HepG2 (cell line): ENCODE results near the gene KIAA1217. TPM values are rescaled to one million over a fixed set of nuclear protein-coding genes. Genes with fewer than 3 reads are reported as not detected.

Experiments
- ATAC-seq: fragments of 200-7000 bp; cut with Tn5 transposase; 3 replicates; pipeline ENCODE4 v1.9.1; 2020; ENCODE audit warnings: mild to moderate bottlenecking, moderate library complexity
- BruUV-seq: library from RNA; stranded (reverse); fragments of 400-500 nt; replicated peaks from 2 replicates; lab custom pipeline; 2021; lab: Mats Ljungman, UMichigan
- CTCF ChIA-PET: fragments of 300-600 bp; formaldehyde crosslinking; extraction: SDS; loops from one replicate; lab custom pipeline; 2021; ENCODE audit warnings: low total read pairs, inconsistent platforms, low intra/inter-chr PET ratio; lab: Yijun Ruan, JAX
- POLR2A ChIA-PET: fragments of 350-600 bp; sonication (Branson Sonifier 250); formaldehyde crosslinking; loops from one replicate; lab custom pipeline; 2020; ENCODE audit warnings: antibody characterized with exemption, inconsistent platforms; lab: Yijun Ruan, JAX
- DNase-seq: peaks from one replicate; pipeline ENCODE4 v3.0.0-alpha.2; 2015; ENCODE audit warnings: low spot score
- FAIRE-seq: peaks from 3 replicates; lab custom pipeline; 2011; peaks lifted over from hg19 to GRCh38; lab: Jason Lieb, UNC
- H2AFZ ChIP-seq: one replicate; pipeline ENCODE4 v1.6.1; 2011; ENCODE audit warnings: low read length, inconsistent platforms
- H3K27ac ChIP-seq: fragments of 300-600 bp; 3 replicates; pipeline ENCODE4 v1.8.0; 2011; ENCODE audit warnings: mixed run types, mild to moderate bottlenecking, mixed read lengths, low read length, inconsistent platforms; ENCODE audit not compliant: insufficient read depth; ENCODE audit errors: extremely low read length
- H3K27me3 ChIP-seq, 2 experiments: fragments of 200-600 bp in 1 of 2; 2 replicates in 1 of 2; 3 replicates in 1 of 2; pipeline versions ENCODE4 v1.6.0 to v1.8.0; 2011; ENCODE audit warnings: low read length in 2 of 2, mild to moderate bottlenecking in 2 of 2, moderate library complexity in 2 of 2, inconsistent platforms in 1 of 2; ENCODE audit not compliant: insufficient read depth in 2 of 2, control insufficient read depth in 1 of 2
- H3K36me3 ChIP-seq, 2 experiments: fragments of 200-600 bp in 1 of 2; replicated peaks in 1 of 2; 2 replicates in 1 of 2; 3 replicates in 1 of 2; pipeline versions ENCODE4 v1.5.1 to v1.8.0; 2011; ENCODE audit warnings: low read length in 2 of 2, inconsistent platforms in 1 of 2; ENCODE audit not compliant: insufficient read depth in 2 of 2, control insufficient read depth in 1 of 2
- H3K4me1 ChIP-seq: 2 replicates; pipeline ENCODE4 v1.5.1; 2012; ENCODE audit warnings: low read length, inconsistent platforms; ENCODE audit not compliant: insufficient read depth
- H3K4me2 ChIP-seq: 2 replicates; pipeline ENCODE4 v1.6.0; 2011; ENCODE audit warnings: low read depth, low read length, inconsistent platforms
- H3K4me3 ChIP-seq, 3 experiments: fragments of 200-600 bp in 1 of 3; sonication (generic), shearing (Covaris generic) in 1 of 3; replicated peaks in 1 of 3; 2 replicates each; pipeline ENCODE4 v1.5.1; 2011 to 2016; ENCODE audit warnings: low read length in 3 of 3, inconsistent platforms in 2 of 3, low read depth in 2 of 3, mild to moderate bottlenecking in 2 of 3, control low read depth in 1 of 3, mixed read lengths in 1 of 3; ENCODE audit not compliant: insufficient read depth in 1 of 3
- H3K79me2 ChIP-seq: one replicate; pipeline ENCODE4 v1.6.1; 2011; ENCODE audit warnings: low read length, inconsistent platforms; ENCODE audit not compliant: insufficient read depth
- H3K9ac ChIP-seq: 2 replicates; pipeline ENCODE4 v1.6.0; 2011; ENCODE audit warnings: mild to moderate bottlenecking, low read depth, low read length, inconsistent platforms; ENCODE audit not compliant: insufficient read depth
- H3K9me3 ChIP-seq: 2 replicates; pipeline ENCODE4 v1.5.1; 2012; ENCODE audit warnings: mild to moderate bottlenecking, low read length
- H4K20me1 ChIP-seq: 2 replicates; pipeline ENCODE4 v1.6.0; 2011; ENCODE audit warnings: inconsistent platforms, mild to moderate bottlenecking, low read length, moderate library complexity; ENCODE audit not compliant: insufficient read depth
- MIXL1 ChIP-seq: IDR thresholded peaks from 2 replicates; pipeline ENCODE4 v1.6.1; 2016
- RERE ChIP-seq: IDR thresholded peaks from 2 replicates; pipeline ENCODE4 v1.6.1; 2016; ENCODE audit warnings: low read depth, missing genetic modification reagents, missing compliant biosample characterization
- SSRP1 ChIP-seq: IDR thresholded peaks from 2 replicates; pipeline ENCODE4 v1.6.1; 2016; ENCODE audit warnings: control low read depth
- ZNF10 ChIP-seq: sonication (generic); formaldehyde crosslinking; IDR thresholded peaks from 2 replicates; pipeline ENCODE4 v1.4.0; 2020; ENCODE audit warnings: mild to moderate bottlenecking, low read depth, missing genetic modification reagents, borderline replicate concordance
- ZNF101 ChIP-seq: sonication (generic); formaldehyde crosslinking; IDR thresholded peaks from 2 replicates; pipeline ENCODE4 v1.4.0; 2020; ENCODE audit warnings: mild to moderate bottlenecking, low read depth, missing genetic modification reagents, borderline replicate concordance
- ZNF292 ChIP-seq: sonication (generic); formaldehyde crosslinking; IDR thresholded peaks from 2 replicates; pipeline ENCODE4 v1.8.1; 2022; ENCODE audit warnings: mild to moderate bottlenecking, low read depth, missing genetic modification reagents, borderline replicate concordance
- WGBS: methylation state at CpG from one replicate; pipeline ENCODE4 v1.1.6; 2017; ENCODE audit warnings: low lambda C conversion rate; 5-methylcytosine and 5-hydroxymethylcytosine counted together
- in situ Hi-C: cut with HindIII; loops from 2 replicates; pipeline ENCODE4 v1.10.0; 2017; ENCODE audit warnings: low pct_unique_long_range_greater_than_20kb; ENCODE audit not compliant: extremely low pct_ligation_motif_present
- intact Hi-C: fragments of 100-400 bp; cut with micrococcal nuclease; formaldehyde crosslinking; loops from one replicate; pipeline ENCODE4 v1.10.0; 2022; ENCODE audit not compliant: unreplicated experiment
- polyA plus RNA-seq, 8 experiments: library from polyadenylated mRNA; depleted of rRNA in 3 of 8; stranded (reverse) in 7 of 8; unstranded in 1 of 8; fragments of >200 nt; fragmentation: Illumina TruSeq in 4 of 8; extraction: Trizol in 4 of 8; gene quantifications; 2 replicates each; pipeline versions ENCODE4 v1.2.1 to v1.2.3, GENCODE V29; 2011 to 2016; ENCODE audit warnings: low read depth in 4 of 8, missing spikeins in 1 of 8, mixed read lengths in 1 of 8; ENCODE audit not compliant: insufficient read depth in 1 of 8
- total RNA-seq, 5 experiments: library from RNA; depleted of rRNA; stranded (reverse); fragments of >200 nt; fragmentation: Illumina TruSeq; extraction: Trizol; gene quantifications; 2 replicates each; pipeline ENCODE4 v1.2.3, GENCODE V29; 2016; ENCODE audit warnings: low read depth in 1 of 5
- TF ChIP-seq, protein P1 (sequence below): IDR thresholded peaks from 2 replicates; pipeline ENCODE4 v1.6.1; 2016; ENCODE audit warnings: low read depth, control low read depth

The KIAA1217 gene
- total and polyA plus RNA-seq, 2 of the 13 experiments (the other 11 are each of a cell fraction or from before 2014, with no cell fraction given) = 4.6 to 10.9 TPM

- TF ChIP-seq ZNF10 (CRISPR knock-in tag) = no peak
- TF ChIP-seq ZNF101 = no peak
- H3K4me3 ChIP-seq = no peak overlapping the region
- H3K36me3 ChIP-seq = no peaks in the 10 kb centered on the region
- DNase-seq = no peak
- ATAC-seq = no peak
- ChIA-PET POLR2A (no interaction called here), CTCF (no interaction called here)
- H4K20me1 ChIP-seq = no peaks in the 10 kb centered on the region
- intact Hi-C loops (no loop called here), in situ Hi-C loops (no loop called here)
- H2AFZ ChIP-seq = no peak overlapping the region
- H3K9me3 ChIP-seq = no peaks in the 10 kb centered on the region
- no peaks in the 10 kb centered on the region for H3K4me1 ChIP-seq
- BruUV-seq = no TSS peak
- H3K4me2 ChIP-seq = no peak overlapping the region
- H3K79me2 ChIP-seq = no peaks in the 10 kb centered on the region
- no peak overlapping the region for H3K9ac ChIP-seq
- H3K27me3 ChIP-seq = no peaks in the 10 kb centered on the region; a peak in 1 of 5 replicates
- FAIRE-seq = no peak
- 8% methylated on average over 3 of the region's 3 CpGs for WGBS
- H3K27ac ChIP-seq = no peak overlapping the region
Observed at GRCh38 chr10:24172909-24173308, 36.0 kb upstream of the KIAA1217 start.

DNA sequence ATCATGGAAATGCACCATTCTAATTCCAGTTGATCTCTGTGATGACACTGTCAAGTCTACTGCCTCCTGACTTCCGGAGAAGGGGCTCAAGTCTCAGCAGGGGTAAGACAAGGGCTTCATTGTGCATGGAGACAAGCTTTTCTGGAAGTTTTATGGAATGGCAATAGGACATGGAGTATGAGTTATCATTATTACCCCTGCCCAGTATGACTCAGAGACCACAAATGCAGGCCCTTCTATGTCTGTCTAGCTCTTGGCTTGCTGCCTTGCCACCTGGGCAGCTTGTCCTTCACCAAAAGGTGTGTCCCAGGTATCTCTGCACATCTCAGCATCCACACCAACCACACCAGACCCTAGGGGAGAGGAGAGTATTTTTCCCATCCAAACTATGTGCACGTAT lies 34.9 kb upstream of the KIAA1217 start:
- Histone ChIP-seq H3K4me2 (no peak overlapping the region), H4K20me1 (no peaks in the 10 kb centered on the region), H3K36me3 (no peaks in the 10 kb centered on the region), H3K27ac (no peak overlapping the region), H3K4me3 (no peak overlapping the region), H3K9ac (no peak overlapping the region), H3K4me1 (no peaks in the 10 kb centered on the region), H3K27me3 (no peaks in the 10 kb centered on the region; a peak in 1 of 5 replicates), H3K79me2 (no peaks in the 10 kb centered on the region), H3K9me3 (no peaks in the 10 kb centered on the region), H2AFZ (no peak overlapping the region)
- FAIRE-seq = no peak
- in situ Hi-C loops = no loop called here
- intact Hi-C loops = no loop called here
- no peak for TF ChIP-seq RERE
- TF ChIP-seq ZNF292 (CRISPR knock-in tag) = no peak
- TF ChIP-seq, protein P1, sequence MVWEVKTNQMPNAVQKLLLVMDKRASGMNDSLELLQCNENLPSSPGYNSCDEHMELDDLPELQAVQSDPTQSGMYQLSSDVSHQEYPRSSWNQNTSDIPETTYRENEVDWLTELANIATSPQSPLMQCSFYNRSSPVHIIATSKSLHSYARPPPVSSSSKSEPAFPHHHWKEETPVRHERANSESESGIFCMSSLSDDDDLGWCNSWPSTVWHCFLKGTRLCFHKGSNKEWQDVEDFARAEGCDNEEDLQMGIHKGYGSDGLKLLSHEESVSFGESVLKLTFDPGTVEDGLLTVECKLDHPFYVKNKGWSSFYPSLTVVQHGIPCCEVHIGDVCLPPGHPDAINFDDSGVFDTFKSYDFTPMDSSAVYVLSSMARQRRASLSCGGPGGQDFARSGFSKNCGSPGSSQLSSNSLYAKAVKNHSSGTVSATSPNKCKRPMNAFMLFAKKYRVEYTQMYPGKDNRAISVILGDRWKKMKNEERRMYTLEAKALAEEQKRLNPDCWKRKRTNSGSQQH (CRISPR knock-in tag) = no peak
- no peak for TF ChIP-seq SSRP1 (CRISPR knock-in tag)
- no peak for TF ChIP-seq MIXL1
- POLR2A ChIA-PET = no interaction called here
- ATAC-seq = no peak
- BruUV-seq = no TSS peak
- no peak for DNase-seq
- CTCF ChIA-PET = no interaction called here
- WGBS = 0% methylated on average over 2 of the region's 2 CpGs
